GM04504 (cell line): Measurements from ENCODE around the gene EFCAB8.

Experiments used
- DNase-seq: peaks from one replicate; pipeline ENCODE4 v3.0.0-alpha.2; 2012; ENCODE audit warnings: low read depth

EFCAB8 gene

GRCh38 chr20:33008336-33009213 is 149.9 kb downstream of the EFCAB8 start:
- no peak for DNase-seq

- DNase-seq = no peak
Measured at GRCh38 chr20:33009214-33010132, 150.8 kb downstream of the EFCAB8 start.

- DNase-seq = no peak
Measured at GRCh38 chr20:33010133-33010504, 151.4 kb downstream of the EFCAB8 start.

- no peak for DNase-seq
Measured at GRCh38 chr20:33010674-33011449, 152.1 kb downstream of the EFCAB8 start.
